Activated naive CD4-positive, alpha-beta T cell treated with anti-CD3 and anti-CD28 coated beads for 36 hours (primary cell): ENCODE measurements around the gene SCAMP2. TPM values are rescaled to one million over a fixed set of nuclear protein-coding genes. Genes with fewer than 3 reads are reported as not detected.

Source experiments
- CTCF ChIA-PET: fragments of 350-600 bp; sonication (Branson Sonifier 250); formaldehyde crosslinking; loops from one replicate; lab custom pipeline; 2021; ENCODE audit warnings: antibody characterized with exemption; lab: Charles Lee
- DNase-seq: peaks from one replicate; pipeline ENCODE4 v3.0.0-alpha.2; 2020
- H3K27ac Mint-ChIP-seq: one replicate; pipeline ENCODE4 v1.8.0; 2021; ENCODE audit warnings: mild to moderate bottlenecking, mixed read lengths
- H3K27me3 Mint-ChIP-seq: one replicate; pipeline ENCODE4 v1.8.0; 2021; ENCODE audit warnings: low read depth, mixed read lengths
- H3K36me3 Mint-ChIP-seq: one replicate; pipeline ENCODE4 v1.8.0; 2021; ENCODE audit warnings: low read depth, mixed read lengths
- H3K4me1 Mint-ChIP-seq: one replicate; pipeline ENCODE4 v1.8.0; 2021; ENCODE audit warnings: low read depth, mixed read lengths
- H3K4me3 Mint-ChIP-seq: one replicate; pipeline ENCODE4 v1.8.0; 2021; ENCODE audit warnings: mild to moderate bottlenecking, moderate library complexity, mixed read lengths
- H3K9me3 Mint-ChIP-seq: one replicate; pipeline ENCODE4 v1.8.0; 2021; ENCODE audit warnings: mixed read lengths
- intact Hi-C: fragments of 100-400 bp; cut with micrococcal nuclease; formaldehyde crosslinking; loops from one replicate; pipeline ENCODE4 v1.15.1; 2023
- total RNA-seq, 2 experiments: library from RNA; stranded (reverse); gene quantifications; one replicate each; pipeline ENCODE4 v1.2.3, GENCODE V29; 2021

SCAMP2 gene
- total RNA-seq, 2 experiments from 2014 or later = 60.6 TPM

GRCh38 chr15:74870436-74871215 lies 2.5 kb downstream of the SCAMP2 start:
- H3K4me3 Mint-ChIP-seq = peak overlapping the region; percentile 60
- no peaks in the 10 kb centered on the region for H3K9me3 Mint-ChIP-seq
- H3K27me3 Mint-ChIP-seq = no peaks in the 10 kb centered on the region
- DNase-seq = no peak
- intact Hi-C loops = loop anchor here (1.0 to 10.0 kb wide), 4 partner anchors 68 to 582 kb away; partner anchors contain the start of genes C15orf39, COX5A and SIN3A
- H3K27ac Mint-ChIP-seq = peak overlapping the region; percentile 90
- peaks cover 19% of the 10 kb centered on the region for H3K36me3 Mint-ChIP-seq
- CTCF ChIA-PET = interaction anchor here (0.7 to 3.2 kb wide), 13 partner anchors 10 to 235 kb away, joined by 3 to 22 read pairs (median 4); no protein-coding TSS in a partner anchor
- peaks cover 68% of the 10 kb centered on the region for H3K4me1 Mint-ChIP-seq

- Mint-ChIP-seq H3K36me3 (peaks cover 21% of the 10 kb centered on the region), H3K9me3 (no peaks in the 10 kb centered on the region), H3K4me3 (peak overlapping the region; percentile 60), H3K27ac (peak overlapping the region; percentile 90), H3K27me3 (no peaks in the 10 kb centered on the region), H3K4me1 (peaks cover 72% of the 10 kb centered on the region)
- intact Hi-C loops = loop anchor here (1.0 to 10.0 kb wide), 4 partner anchors 68 to 582 kb away; partner anchors contain the start of genes C15orf39, COX5A and SIN3A
- CTCF ChIA-PET = interaction anchor here (0.7 to 3.2 kb wide), 15 partner anchors 11 to 235 kb away, joined by 3 to 22 read pairs (median 4); partner anchors contain the start of gene CSK
- peak; percentile 80 for DNase-seq
Observed at GRCh38 chr15:74869726-74870407, 3.3 kb downstream of the SCAMP2 start.

- Mint-ChIP-seq H3K36me3 (peaks cover 21% of the 10 kb centered on the region), H3K4me3 (no peak overlapping the region), H3K4me1 (peaks cover 75% of the 10 kb centered on the region), H3K27ac (peak overlapping the region; percentile 90), H3K27me3 (no peaks in the 10 kb centered on the region), H3K9me3 (no peaks in the 10 kb centered on the region)
- intact Hi-C loops = no loop called here
- DNase-seq = no peak
- CTCF ChIA-PET = interaction anchor here (0.8 to 3.2 kb wide), 9 partner anchors 11 to 99 kb away, joined by 3 to 22 read pairs (median 4); partner anchors contain the start of gene CSK
Observed at GRCh38 chr15:74869372-74869725, 3.8 kb downstream of the SCAMP2 start.

- Mint-ChIP-seq H3K4me1 (peaks cover 83% of the 10 kb centered on the region), H3K27ac (peak overlapping the region; percentile 68), H3K36me3 (peaks cover 21% of the 10 kb centered on the region), H3K9me3 (no peaks in the 10 kb centered on the region), H3K27me3 (no peaks in the 10 kb centered on the region), H3K4me3 (peak overlapping the region; percentile 10)
- intact Hi-C loops = no loop called here
- CTCF ChIA-PET = interaction anchor here (0.9 kb wide), 1 partner anchor 34 kb away, joined by 4 read pairs; no protein-coding TSS in a partner anchor
- DNase-seq = peak; percentile 38
Observed at GRCh38 chr15:74868059-74868458, 5.1 kb downstream of the SCAMP2 start.

GRCh38 chr15:74867466-74868038 lies 5.6 kb downstream of the SCAMP2 start:
- Mint-ChIP-seq H3K4me1 (peaks cover 82% of the 10 kb centered on the region), H3K36me3 (peaks cover 18% of the 10 kb centered on the region), H3K4me3 (no peak overlapping the region), H3K27me3 (no peaks in the 10 kb centered on the region), H3K9me3 (no peaks in the 10 kb centered on the region), H3K27ac (peak overlapping the region; percentile 68)
- DNase-seq = no peak
- CTCF ChIA-PET = interaction anchor here (0.9 kb wide), 1 partner anchor 34 kb away, joined by 4 read pairs; no protein-coding TSS in a partner anchor
- intact Hi-C loops = no loop called here

- peaks cover 71% of the 10 kb centered on the region for H3K4me1 Mint-ChIP-seq
- H3K27ac Mint-ChIP-seq = no peak overlapping the region
- intact Hi-C loops = no loop called here
- no peak for DNase-seq
- peaks cover 14% of the 10 kb centered on the region for H3K36me3 Mint-ChIP-seq
- CTCF ChIA-PET = no interaction called here
- H3K27me3 Mint-ChIP-seq = no peaks in the 10 kb centered on the region
- H3K4me3 Mint-ChIP-seq = no peak overlapping the region
- no peaks in the 10 kb centered on the region for H3K9me3 Mint-ChIP-seq
Observed at GRCh38 chr15:74866090-74866489, 7.1 kb downstream of the SCAMP2 start.

GRCh38 chr15:74865316-74865715 lies 7.8 kb downstream of the SCAMP2 start:
- Mint-ChIP-seq H3K36me3 (peaks cover 14% of the 10 kb centered on the region), H3K4me1 (peaks cover 65% of the 10 kb centered on the region), H3K4me3 (no peak overlapping the region), H3K27me3 (no peaks in the 10 kb centered on the region), H3K9me3 (no peaks in the 10 kb centered on the region), H3K27ac (peak overlapping the region; percentile 33)
- intact Hi-C loops = no loop called here
- no peak for DNase-seq
- CTCF ChIA-PET = interaction anchor here (0.6 to 1.5 kb wide), 3 partner anchors 9 to 117 kb away, joined by 3 to 4 read pairs (median 4); partner anchors contain the start of gene CYP1A2

GRCh38 chr15:74864296-74864695 lies 8.9 kb downstream of the SCAMP2 start:
- CTCF ChIA-PET = interaction anchor here (1.5 kb wide), 1 partner anchor 37 kb away, joined by 4 read pairs; no protein-coding TSS in a partner anchor
- H3K4me3 Mint-ChIP-seq = no peak overlapping the region
- intact Hi-C loops = no loop called here

GRCh38 chr15:74863239-74864056 lies 9.7 kb downstream of the SCAMP2 start:
- Mint-ChIP-seq H3K36me3 (peaks cover 13% of the 10 kb centered on the region), H3K27me3 (no peaks in the 10 kb centered on the region), H3K4me1 (peaks cover 60% of the 10 kb centered on the region), H3K9me3 (no peaks in the 10 kb centered on the region), H3K4me3 (no peak overlapping the region), H3K27ac (peak overlapping the region; percentile 42)
- CTCF ChIA-PET = interaction anchor here (0.6 to 1.5 kb wide), 4 partner anchors 38 to 192 kb away, joined by 3 to 6 read pairs (median 4); no protein-coding TSS in a partner anchor
- peak; percentile 36 for DNase-seq
- intact Hi-C loops = no loop called here

More at GRCh38 chr15:74864296-74864695, 8.9 kb downstream of the SCAMP2 start:
- Mint-ChIP-seq H3K36me3 (peaks cover 13% of the 10 kb centered on the region), H3K9me3 (no peaks in the 10 kb centered on the region), H3K27ac (peak overlapping the region; percentile 9), H3K4me1 (peaks cover 61% of the 10 kb centered on the region), H3K27me3 (no peaks in the 10 kb centered on the region)
- no peak for DNase-seq

- H3K36me3 Mint-ChIP-seq = peaks cover 4% of the 10 kb centered on the region
- peak overlapping the region; percentile 46 for H3K27ac Mint-ChIP-seq
- no peak overlapping the region for H3K4me3 Mint-ChIP-seq
- no peaks in the 10 kb centered on the region for H3K9me3 Mint-ChIP-seq
- no peak for DNase-seq
- CTCF ChIA-PET = interaction anchor here (0.5 to 2.2 kb wide), 8 partner anchors 11 to 226 kb away, joined by 3 to 21 read pairs (median 4); no protein-coding TSS in a partner anchor
- intact Hi-C loops = no loop called here
- no peaks in the 10 kb centered on the region for H3K27me3 Mint-ChIP-seq
- peaks cover 38% of the 10 kb centered on the region for H3K4me1 Mint-ChIP-seq
Observed at GRCh38 chr15:74858369-74858740, 14.8 kb downstream of the SCAMP2 start.

GRCh38 chr15:74857671-74858368 lies 15.3 kb downstream of the SCAMP2 start:
- CTCF ChIA-PET = interaction anchor here (0.5 to 2.2 kb wide), 7 partner anchors 12 to 226 kb away, joined by 3 to 21 read pairs (median 4); no protein-coding TSS in a partner anchor
- intact Hi-C loops = no loop called here
- Mint-ChIP-seq H3K4me1 (peaks cover 36% of the 10 kb centered on the region), H3K4me3 (no peak overlapping the region), H3K9me3 (no peaks in the 10 kb centered on the region), H3K27me3 (no peaks in the 10 kb centered on the region), H3K36me3 (peaks cover 6% of the 10 kb centered on the region), H3K27ac (peak overlapping the region; percentile 68)
- no peak for DNase-seq
